ENCODE results near the gene SLC22A1. TPM values are rescaled to one million over a fixed set of nuclear protein-coding genes. Genes with fewer than 3 reads are reported as not detected.
"Not testable (repeated sequence)": the region's sequence is repeated elsewhere in the genome, so short reads cannot be mapped to it uniquely, and the experiment has no call there.

Gene SLC22A1
- 0.07 and 0.17 TPM in 2 replicates for total RNA-seq (2014; rRNA removed; shearing (Covaris generic))

DNA sequence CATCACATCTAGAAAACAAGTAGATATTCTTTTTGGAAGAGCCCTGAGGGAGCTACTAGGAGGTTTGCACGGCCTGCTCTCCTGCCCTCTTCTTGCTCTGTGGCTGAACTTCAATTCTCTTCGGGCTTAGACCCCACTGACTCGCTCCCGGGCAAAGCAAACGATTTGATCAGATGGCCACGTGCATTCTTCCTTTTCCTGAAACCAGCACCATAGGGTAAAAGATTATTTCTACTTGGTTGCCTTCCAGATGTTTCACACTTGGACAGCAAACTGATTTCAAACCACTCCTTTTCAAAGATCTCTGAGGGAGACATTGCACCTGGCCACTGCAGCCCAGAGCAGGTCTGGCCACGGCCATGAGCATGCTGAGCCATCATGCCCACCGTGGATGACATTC, at the start of gene SLC22A1:
TSS of gene SLC22A1 (plus strand) at position 258 of the 400 bp plus-strand sequence. CDS start at position 379, 121 bp downstream.
- DNase-seq (ENCODE audit: low spot score): no peak

DNA sequence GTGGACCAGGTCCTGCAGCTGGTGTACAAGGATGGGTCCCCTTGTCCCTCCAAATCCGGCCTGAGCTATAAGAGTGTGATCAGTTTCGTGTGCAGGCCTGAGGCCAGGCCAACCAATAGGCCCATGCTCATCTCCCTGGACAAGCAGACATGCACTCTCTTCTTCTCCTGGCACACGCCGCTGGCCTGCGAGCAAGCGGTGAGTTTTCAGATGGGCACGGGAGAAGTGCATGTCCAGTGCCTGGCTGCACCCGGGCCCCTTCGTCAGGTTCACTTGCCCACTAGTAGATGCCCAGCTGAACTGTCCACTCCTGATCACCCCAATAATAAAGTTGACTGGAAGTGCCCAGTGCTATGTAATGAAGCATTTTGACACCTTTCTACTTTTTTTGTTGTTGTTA, 48.3 kb upstream of the SLC22A1 start:
- no peak for DNase-seq (ENCODE audit: low spot score)

DNA sequence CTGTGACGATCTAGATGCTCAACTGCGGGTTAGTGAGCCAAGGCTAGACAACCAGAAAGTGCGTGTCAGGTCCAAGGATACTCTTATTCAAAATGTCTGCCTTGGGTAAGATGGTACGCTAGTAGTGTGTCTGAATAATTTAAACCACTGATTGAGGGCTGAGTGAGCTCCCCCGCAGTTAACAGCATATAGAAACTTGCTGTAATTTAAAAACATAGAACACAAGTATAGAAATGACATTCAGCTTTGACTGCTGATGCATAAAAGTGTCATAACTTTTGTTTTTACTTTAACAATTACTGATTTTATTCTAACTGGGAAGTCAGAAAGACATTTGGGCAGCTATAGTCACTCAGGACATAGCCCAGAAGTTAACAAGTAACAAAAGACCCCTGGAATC, 45.6 kb upstream of the SLC22A1 start:
- DNase-seq (ENCODE audit: low spot score): no peak

DNA sequence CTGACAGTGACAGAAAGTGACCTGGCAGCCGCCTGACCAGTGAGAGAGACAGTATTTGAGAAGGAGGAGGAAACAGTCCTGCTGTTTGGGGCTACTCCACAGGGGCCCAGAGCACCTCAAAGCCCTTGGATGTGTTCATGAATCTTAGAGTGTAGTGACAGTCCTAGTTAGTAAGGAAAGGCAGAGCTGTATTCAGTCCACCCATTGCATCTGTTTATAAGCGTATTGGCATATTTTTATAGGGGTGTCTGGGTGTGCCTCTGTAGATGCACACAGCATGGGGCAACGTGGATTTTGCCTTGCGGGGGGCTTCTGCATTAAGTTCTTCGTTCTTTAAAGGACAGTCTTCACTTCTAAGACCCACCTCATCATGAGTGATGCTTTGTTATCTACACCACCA, 44.6 kb upstream of the SLC22A1 start:
- DNase-seq (ENCODE audit: low spot score): no peak

DNA sequence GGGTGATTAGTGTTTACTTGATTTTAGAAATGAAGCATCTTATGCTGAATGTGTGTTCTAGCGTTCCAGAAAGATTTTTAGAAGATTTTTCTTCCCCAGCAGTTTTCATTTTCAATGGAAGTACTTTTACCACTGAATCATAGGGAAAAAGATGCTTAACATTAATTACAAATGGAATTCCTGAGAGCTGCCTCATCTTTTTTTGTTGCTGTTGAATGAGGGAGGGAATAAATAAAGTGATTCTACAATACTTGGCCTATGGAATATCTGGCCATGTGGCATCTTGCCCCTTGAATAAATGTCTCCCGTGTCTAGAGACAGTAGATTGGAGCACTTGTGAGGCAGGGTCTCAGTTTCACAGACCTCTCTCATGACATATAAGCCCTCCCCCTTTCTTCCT, 44.1 kb upstream of the SLC22A1 start:
- no peak for DNase-seq (ENCODE audit: low spot score)

- no peak for DNase-seq (ENCODE audit: low spot score)
Measured at GRCh38 chr6:160078883-160079685, 42.5 kb upstream of the SLC22A1 start.

GRCh38 chr6:160079686-160080043, 42.0 kb upstream of the SLC22A1 start:
- no peak for DNase-seq (ENCODE audit: low spot score)

DNA sequence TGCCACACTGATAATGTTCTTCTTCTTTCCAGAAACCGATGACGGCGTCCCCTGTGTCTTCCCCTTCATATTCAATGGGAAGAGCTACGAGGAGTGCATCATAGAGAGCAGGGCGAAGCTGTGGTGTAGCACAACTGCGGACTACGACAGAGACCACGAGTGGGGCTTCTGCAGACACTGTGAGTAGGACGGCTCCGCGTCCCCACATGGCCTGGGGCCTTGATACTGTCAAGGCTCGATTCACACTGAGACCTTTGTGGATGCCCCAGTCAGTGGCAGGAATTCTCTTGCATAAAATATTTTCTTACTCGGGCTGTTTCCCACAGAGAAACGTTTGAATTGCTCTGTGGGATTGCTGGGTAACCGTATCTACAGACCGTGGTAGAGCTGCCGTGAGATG, 41.5 kb upstream of the SLC22A1 start:
- no peak for DNase-seq (ENCODE audit: low spot score)

GRCh38 chr6:160081398-160081797, 40.2 kb upstream of the SLC22A1 start:
- DNase-seq (ENCODE audit: low spot score): no peak

DNA sequence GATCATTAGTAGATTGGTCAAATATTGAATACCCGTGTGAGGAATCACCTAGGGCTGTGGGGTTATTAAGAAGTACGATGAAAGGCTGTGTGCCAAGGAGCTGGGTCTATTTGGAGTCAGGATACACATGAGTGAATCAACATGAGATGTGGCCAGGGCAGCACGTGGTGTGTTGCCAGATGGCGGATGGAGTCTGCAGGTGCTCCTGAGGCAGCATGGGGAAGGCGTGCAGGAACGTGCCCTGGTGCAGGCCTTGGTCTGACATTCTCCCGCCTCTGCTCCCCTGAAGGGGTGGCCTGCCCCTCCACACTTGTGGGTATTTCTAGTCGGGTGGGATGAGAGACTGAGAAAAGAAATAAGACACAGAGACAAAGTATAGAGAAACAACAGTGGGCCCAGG, 39.0 kb upstream of the SLC22A1 start:
- DNase-seq (ENCODE audit: low spot score): no peak

DNA sequence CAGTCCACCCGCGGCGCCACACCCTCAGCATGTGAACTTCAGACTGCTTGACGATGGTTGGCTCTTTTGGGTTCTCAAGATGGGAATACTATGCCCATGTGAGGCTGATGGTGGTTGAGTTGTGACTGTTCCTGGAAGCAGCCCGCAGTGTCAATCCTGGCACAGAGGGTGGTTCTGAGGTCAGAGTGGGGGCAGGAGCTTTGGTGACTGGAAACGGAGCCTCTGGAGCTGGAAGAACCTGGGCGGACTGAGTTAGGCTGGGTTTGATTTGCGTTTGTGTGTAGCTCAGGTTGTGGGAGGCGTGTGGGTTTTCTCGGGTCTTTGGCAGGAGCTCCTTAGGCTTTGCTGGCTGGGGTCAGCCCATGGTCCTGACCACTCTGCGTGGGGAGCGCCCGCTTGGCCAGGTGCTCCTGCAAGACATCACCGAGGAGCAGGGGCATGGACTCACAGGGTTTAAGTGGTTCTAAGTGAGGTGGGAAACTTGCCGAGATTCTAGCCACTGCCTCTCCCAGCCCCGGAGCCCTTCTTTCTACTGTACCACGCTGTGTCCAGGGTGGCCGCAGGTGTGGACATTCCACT, 37.3 kb upstream of the SLC22A1 start:
- no peak for DNase-seq (ENCODE audit: low spot score)

GRCh38 chr6:160085226-160085625, 36.4 kb upstream of the SLC22A1 start:
- DNase-seq (ENCODE audit: low spot score): no peak

GRCh38 chr6:160085713-160086505, 35.7 kb upstream of the SLC22A1 start:
- DNase-seq (ENCODE audit: low spot score): no peak

DNA sequence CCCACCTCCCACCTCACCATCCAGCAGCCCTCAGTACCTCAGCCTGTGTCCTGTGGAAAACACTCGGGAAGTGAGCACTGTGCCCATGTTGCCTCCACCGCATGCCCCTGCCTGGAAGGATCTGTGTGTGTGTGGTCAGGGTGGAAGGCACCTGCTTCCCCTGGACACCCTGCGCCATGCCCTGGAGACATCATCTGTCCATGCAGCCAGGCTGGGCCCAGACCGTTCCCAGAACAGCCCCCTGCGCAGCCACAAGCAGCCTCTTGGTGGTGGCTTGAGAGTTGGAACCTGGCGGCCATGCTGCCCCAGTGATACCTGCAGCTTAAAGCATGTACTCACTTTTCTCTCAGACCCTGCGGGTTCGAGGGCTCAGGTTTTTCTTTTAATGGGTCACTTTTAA, 34.9 kb upstream of the SLC22A1 start:
- DNase-seq (ENCODE audit: low spot score): no peak

DNA sequence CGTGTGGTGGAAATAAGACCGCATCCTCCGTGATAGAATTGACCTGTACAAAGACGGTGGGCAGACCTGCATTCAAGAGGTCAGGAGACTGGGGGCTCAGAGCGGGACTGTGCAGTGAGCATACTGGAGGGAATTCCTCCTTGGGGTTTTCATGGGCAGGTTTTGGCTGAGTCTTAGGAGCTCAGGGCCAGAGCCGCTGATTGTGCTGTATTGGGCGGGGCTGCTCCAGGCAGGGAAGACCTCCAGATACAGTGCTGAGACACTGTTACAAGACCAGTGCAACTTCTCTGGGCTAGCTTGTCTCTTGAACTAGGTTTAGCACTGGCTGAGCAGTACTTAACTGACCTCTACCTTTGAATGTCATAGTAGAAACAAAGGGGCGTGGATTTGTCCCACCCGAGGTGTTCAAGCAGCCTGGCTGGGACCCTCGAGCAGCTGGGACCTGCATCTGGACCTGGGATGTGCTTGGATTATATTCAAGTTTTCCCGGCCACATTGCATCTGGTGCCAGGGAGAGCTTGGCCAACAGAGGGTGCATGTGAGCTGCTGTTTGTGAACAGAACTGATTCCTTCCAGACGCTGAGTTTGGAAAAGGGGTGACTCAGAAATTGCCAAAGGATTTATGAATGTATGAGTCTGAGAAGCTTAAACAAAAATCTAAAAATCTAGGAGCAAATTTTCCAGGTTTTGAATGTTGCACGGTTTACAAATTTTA, 33.4 kb upstream of the SLC22A1 start:
- peak; percentile 61 for DNase-seq (ENCODE audit: low spot score)

GRCh38 chr6:160088784-160089533, 32.7 kb upstream of the SLC22A1 start:
- no peak for DNase-seq (ENCODE audit: low spot score)

- no peak for DNase-seq (ENCODE audit: low spot score)
Measured at GRCh38 chr6:160089534-160089897, 32.1 kb upstream of the SLC22A1 start.

- not testable (repeated sequence) for DNase-seq (ENCODE audit: low spot score)
Measured at GRCh38 chr6:160090442-160091239, 31.0 kb upstream of the SLC22A1 start.

GRCh38 chr6:160092176-160092575, 29.4 kb upstream of the SLC22A1 start:
- not testable (repeated sequence) for DNase-seq (ENCODE audit: low spot score)

- no peak for DNase-seq (ENCODE audit: low spot score)
Measured at GRCh38 chr6:160092602-160093001, 29.0 kb upstream of the SLC22A1 start.

- DNase-seq (ENCODE audit: low spot score): no peak
Measured at GRCh38 chr6:160093061-160093460, 28.6 kb upstream of the SLC22A1 start.

Measured in A172 (cell line).